Colonic mucosa (tissue), 4 donors: ENCODE data around the gene FAM136A. TPM values are rescaled to one million over a fixed set of nuclear protein-coding genes. Genes with fewer than 3 reads are reported as not detected.

Experiments used
- DNase-seq: peaks from one replicate; pipeline ENCODE4 v3.0.0-alpha.2; 2020
- H3K27ac ChIP-seq: fragments of 200-600 bp; one replicate; pipeline ENCODE4 v1.8.0; 2021
- H3K27me3 ChIP-seq: fragments of 200-600 bp; one replicate; pipeline ENCODE4 v1.8.0; 2021
- H3K36me3 ChIP-seq: fragments of 200-600 bp; one replicate; pipeline ENCODE4 v1.8.0; 2021
- H3K4me1 ChIP-seq: fragments of 200-600 bp; one replicate; pipeline ENCODE4 v1.8.0; 2021; ENCODE audit warnings: mild to moderate bottlenecking
- H3K4me3 ChIP-seq: fragments of 200-600 bp; one replicate; pipeline ENCODE4 v1.8.0; 2021
- H3K9ac ChIP-seq, 2 donors: one replicate each; pipeline ENCODE4 v1.7.0; 2013; ENCODE audit warnings: control low read depth in 2 of 2, low read depth in 2 of 2, low read length in 2 of 2
- H3K9me3 ChIP-seq: fragments of 200-600 bp; one replicate; pipeline ENCODE4 v1.8.0; 2021
- CTCF ChIP-seq: fragments of 200-600 bp; IDR thresholded peaks from one replicate; pipeline ENCODE4 v1.8.0; 2022; ENCODE audit warnings: antibody characterized with exemption, mild to moderate bottlenecking
- intact Hi-C: fragments of 100-400 bp; cut with DNase I; formaldehyde crosslinking; loops from one replicate; pipeline ENCODE4 v1.14.1; 2022
- total RNA-seq, 2 donors: library from RNA; stranded (reverse); fragmentation: NEBNext Ultra II Directional in 1 of 2; extraction: Animal tissue kit (Norgen Biotek cat#: 25700) in 1 of 2; gene quantifications; one replicate each; pipeline ENCODE4 v1.2.1, GENCODE V29; 2021
- donor health status: healthy.
- donor health status: DM: no; HTN: no; CAD: no.
- donor health status: DM: no; HTN: no; CAD: no.

FAM136A gene
- total RNA-seq, 2 donors from 2014 or later: 44.0 to 48.4 TPM

GRCh38 chr2:70328921-70329561 lies 27.2 kb upstream of the FAM136A start:
- H3K9ac ChIP-seq: peak overlapping the region in 1 of 2 donors; percentile 71
- intact Hi-C loops: no loop called here
- H3K36me3 ChIP-seq: no peaks in the 10 kb centered on the region
- H3K9me3 ChIP-seq: no peaks in the 10 kb centered on the region
- no peak overlapping the region for H3K4me3 ChIP-seq
- peak; percentile 89 for DNase-seq
- H3K4me1 ChIP-seq: no peaks in the 10 kb centered on the region
- peak overlapping the region; percentile 91 for H3K27ac ChIP-seq
- no peak for TF ChIP-seq CTCF
- no peaks in the 10 kb centered on the region for H3K27me3 ChIP-seq

GRCh38 chr2:70325875-70326274 lies 24.0 kb upstream of the FAM136A start:
- H3K27me3 ChIP-seq: no peaks in the 10 kb centered on the region
- no peak overlapping the region for H3K27ac ChIP-seq

GRCh38 chr2:70322518-70322917 lies 20.7 kb upstream of the FAM136A start:
- Histone ChIP-seq H3K36me3 (no peaks in the 10 kb centered on the region), H3K27ac (no peak overlapping the region), H3K9ac (no peak overlapping the region), H3K4me1 (no peaks in the 10 kb centered on the region), H3K4me3 (no peak overlapping the region), H3K27me3 (no peaks in the 10 kb centered on the region), H3K9me3 (no peaks in the 10 kb centered on the region)
- no peak for TF ChIP-seq CTCF
- DNase-seq: no peak
- intact Hi-C loops: no loop called here

More at GRCh38 chr2:70325875-70326274, 24.0 kb upstream of the FAM136A start:
- no peaks in the 10 kb centered on the region for H3K36me3 ChIP-seq
- H3K4me1 ChIP-seq: no peaks in the 10 kb centered on the region
- no peak for DNase-seq
- intact Hi-C loops: no loop called here
- no peak overlapping the region for H3K9ac ChIP-seq
- H3K9me3 ChIP-seq: no peaks in the 10 kb centered on the region
- TF ChIP-seq CTCF: no peak
- no peak overlapping the region for H3K4me3 ChIP-seq

- H3K9me3 ChIP-seq: no peaks in the 10 kb centered on the region
- no peak overlapping the region for H3K27ac ChIP-seq
- DNase-seq: no peak
- no peaks in the 10 kb centered on the region for H3K27me3 ChIP-seq
- no peak overlapping the region for H3K9ac ChIP-seq
- intact Hi-C loops: no loop called here
- TF ChIP-seq CTCF: no peak
- no peaks in the 10 kb centered on the region for H3K4me1 ChIP-seq
- H3K36me3 ChIP-seq: no peaks in the 10 kb centered on the region
- H3K4me3 ChIP-seq: no peak overlapping the region
These were observed 19.5 kb upstream of the FAM136A start for GRCh38 chr2:70321370-70321769.

GRCh38 chr2:70314640-70315039 lies 12.8 kb upstream of the FAM136A start:
- Histone ChIP-seq H3K4me3 (no peak overlapping the region), H3K36me3 (no peaks in the 10 kb centered on the region), H3K27ac (no peak overlapping the region), H3K9me3 (no peaks in the 10 kb centered on the region), H3K27me3 (no peaks in the 10 kb centered on the region), H3K9ac (no peak overlapping the region), H3K4me1 (no peaks in the 10 kb centered on the region)
- DNase-seq: no peak
- no peak for TF ChIP-seq CTCF
- intact Hi-C loops: no loop called here
